Neural cell (in vitro differentiated cells): ENCODE measurements around the gene SEC16A.

ENCODE experiments used
- CTCF ChIP-seq: fragments of 450-650 bp; IDR thresholded peaks from 2 replicates; pipeline ENCODE4 v1.5.1; 2014; ENCODE audit warnings: antibody characterized with exemption, mild to moderate bottlenecking, moderate library complexity; ENCODE audit not compliant: poor library complexity, severe bottlenecking
- EP300 ChIP-seq: fragments of 450-650 bp; conservative IDR thresholded peaks from 2 replicates; pipeline ENCODE4 v1.6.1; 2014; ENCODE audit warnings: antibody characterized with exemption, mild to moderate bottlenecking, moderate library complexity; ENCODE audit not compliant: poor library complexity, severe bottlenecking
- EZH2 ChIP-seq: fragments of 200-600, 300-800 bp; shearing (Covaris generic), sonication (generic); IDR thresholded peaks from 2 replicates; pipeline ENCODE4 v1.6.1; 2014; ENCODE audit warnings: antibody characterized with exemption, low read length, borderline replicate concordance, mild to moderate bottlenecking; ENCODE audit not compliant: insufficient read depth, poor library complexity, severe bottlenecking
- MXI1 ChIP-seq: fragments of 450-650 bp; conservative IDR thresholded peaks from 2 replicates; pipeline ENCODE4 v1.6.1; 2014; ENCODE audit warnings: antibody characterized with exemption, mild to moderate bottlenecking; ENCODE audit not compliant: poor library complexity, severe bottlenecking
- POLR2AphosphoS5 ChIP-seq: IDR thresholded peaks from 2 replicates; pipeline ENCODE4 v1.6.1; 2012
- SMC3 ChIP-seq: fragments of 450-650 bp; conservative IDR thresholded peaks from 2 replicates; pipeline ENCODE4 v1.6.1; 2014; ENCODE audit warnings: antibody characterized with exemption, mild to moderate bottlenecking, moderate library complexity; ENCODE audit not compliant: poor library complexity
- TAF1 ChIP-seq: IDR thresholded peaks from 2 replicates; pipeline ENCODE4 v1.6.1; 2012; ENCODE audit warnings: low read depth
- TF ChIP-seq, protein P1 (sequence below): IDR thresholded peaks from 2 replicates; pipeline ENCODE4 v1.6.1; 2012; ENCODE audit warnings: borderline replicate concordance

DNA sequence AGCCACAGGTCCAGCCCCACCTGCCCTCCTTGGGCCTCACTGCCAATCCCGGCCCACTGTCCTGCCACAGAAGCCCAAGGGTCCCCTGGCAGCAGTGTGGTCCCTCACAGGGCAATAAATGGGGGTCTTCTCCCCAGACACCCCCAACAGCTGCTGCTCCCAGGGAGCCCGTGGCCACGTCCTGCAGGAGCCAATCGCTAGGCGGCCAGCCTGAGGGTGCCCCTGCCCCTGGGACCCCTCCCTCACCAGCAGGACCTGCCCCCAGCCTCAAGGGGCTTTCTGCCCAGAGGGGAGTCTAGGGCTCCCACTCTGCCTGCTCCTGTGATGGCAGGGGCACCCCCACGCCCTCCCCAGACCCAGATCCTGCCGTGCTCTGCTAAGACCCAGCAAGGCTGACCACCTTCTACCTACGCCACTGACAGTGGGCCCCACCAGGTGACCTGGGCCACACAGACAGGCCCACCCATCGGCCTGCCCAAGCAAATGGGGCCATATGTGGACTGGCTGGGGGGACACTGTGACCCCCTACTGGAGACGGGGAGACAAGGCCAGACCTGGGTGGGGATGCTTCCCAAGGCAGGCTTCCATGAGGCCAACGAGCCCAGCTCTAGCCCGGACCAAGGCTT, 46.0 kb upstream of the SEC16A start:
- TF ChIP-seq CTCF (no peak), TAF1 (no peak), SMC3 (no peak), POLR2AphosphoS5 (no peak), EZH2 (no peak), EP300 (no peak), MXI1 (no peak)
- TF ChIP-seq, protein P1, sequence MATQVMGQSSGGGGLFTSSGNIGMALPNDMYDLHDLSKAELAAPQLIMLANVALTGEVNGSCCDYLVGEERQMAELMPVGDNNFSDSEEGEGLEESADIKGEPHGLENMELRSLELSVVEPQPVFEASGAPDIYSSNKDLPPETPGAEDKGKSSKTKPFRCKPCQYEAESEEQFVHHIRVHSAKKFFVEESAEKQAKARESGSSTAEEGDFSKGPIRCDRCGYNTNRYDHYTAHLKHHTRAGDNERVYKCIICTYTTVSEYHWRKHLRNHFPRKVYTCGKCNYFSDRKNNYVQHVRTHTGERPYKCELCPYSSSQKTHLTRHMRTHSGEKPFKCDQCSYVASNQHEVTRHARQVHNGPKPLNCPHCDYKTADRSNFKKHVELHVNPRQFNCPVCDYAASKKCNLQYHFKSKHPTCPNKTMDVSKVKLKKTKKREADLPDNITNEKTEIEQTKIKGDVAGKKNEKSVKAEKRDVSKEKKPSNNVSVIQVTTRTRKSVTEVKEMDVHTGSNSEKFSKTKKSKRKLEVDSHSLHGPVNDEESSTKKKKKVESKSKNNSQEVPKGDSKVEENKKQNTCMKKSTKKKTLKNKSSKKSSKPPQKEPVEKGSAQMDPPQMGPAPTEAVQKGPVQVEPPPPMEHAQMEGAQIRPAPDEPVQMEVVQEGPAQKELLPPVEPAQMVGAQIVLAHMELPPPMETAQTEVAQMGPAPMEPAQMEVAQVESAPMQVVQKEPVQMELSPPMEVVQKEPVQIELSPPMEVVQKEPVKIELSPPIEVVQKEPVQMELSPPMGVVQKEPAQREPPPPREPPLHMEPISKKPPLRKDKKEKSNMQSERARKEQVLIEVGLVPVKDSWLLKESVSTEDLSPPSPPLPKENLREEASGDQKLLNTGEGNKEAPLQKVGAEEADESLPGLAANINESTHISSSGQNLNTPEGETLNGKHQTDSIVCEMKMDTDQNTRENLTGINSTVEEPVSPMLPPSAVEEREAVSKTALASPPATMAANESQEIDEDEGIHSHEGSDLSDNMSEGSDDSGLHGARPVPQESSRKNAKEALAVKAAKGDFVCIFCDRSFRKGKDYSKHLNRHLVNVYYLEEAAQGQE, result no peak
